ENCODE results near the gene HSP90B1.

HSP90B1 gene

DNA sequence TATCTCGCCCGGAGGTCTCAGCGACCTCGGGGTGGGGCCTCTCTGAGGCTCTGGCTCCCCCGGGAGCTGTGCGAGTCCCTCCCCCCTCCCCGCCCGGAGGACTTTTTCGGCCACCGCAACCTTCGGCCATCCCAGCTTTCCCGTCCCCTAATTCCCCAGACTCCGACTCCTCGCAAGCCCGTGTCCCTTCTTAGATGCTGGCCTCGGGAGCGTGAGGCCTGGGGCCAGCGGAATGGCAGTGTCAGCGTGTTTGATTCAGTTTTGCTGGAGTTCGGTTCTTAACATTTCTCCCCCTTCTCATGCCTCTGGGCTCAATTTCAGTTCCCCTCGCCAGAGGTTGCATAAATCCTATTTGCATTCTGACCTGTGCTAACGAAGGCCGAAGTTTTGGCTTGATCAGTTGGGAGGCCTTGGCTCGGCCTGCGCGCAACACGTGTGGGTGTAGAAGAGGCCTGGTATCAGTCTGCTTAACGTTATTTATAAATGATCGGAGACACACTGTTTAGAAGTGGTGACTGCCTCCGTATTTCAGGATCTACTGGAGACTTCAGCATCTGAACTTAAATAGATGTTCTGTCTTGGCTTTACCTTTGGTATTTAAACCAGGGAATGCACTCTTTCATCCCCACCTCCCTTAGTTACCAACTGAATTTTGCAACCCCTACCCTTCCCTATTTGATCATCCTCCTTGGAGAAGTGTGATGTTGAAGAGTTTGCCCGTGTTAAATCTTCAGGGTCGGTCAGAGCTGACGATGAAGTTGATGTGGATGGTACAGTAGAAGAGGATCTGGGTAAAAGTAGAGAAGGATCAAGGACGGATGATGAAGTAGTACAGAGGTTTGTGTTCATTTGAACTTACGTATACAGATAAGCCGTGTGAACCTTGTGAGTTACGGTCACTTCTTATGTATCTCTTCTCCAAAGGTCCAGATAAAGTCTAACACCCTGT lies 851 bp downstream of the HSP90B1 start:
- DNase-seq = peak; percentile 27

DNA sequence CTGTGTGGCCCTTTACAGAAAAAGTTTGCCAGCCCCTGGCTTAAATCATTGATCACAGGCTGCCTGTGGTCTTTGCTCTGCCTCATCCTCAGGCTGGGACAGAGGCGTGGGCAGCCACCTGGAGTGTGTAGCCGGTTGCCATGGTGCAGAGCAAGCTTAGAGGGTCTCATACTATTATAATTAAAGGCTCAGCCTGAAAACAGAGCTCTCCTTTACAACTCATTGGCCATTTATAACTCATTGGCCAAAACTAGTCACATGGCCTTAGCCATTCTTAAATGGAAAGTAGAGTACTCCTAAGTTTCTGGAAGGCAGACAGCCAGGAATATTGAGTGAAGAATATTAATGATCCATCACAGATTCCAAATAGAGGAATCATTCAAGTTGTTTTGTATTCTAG lies 3.0 kb downstream of the HSP90B1 start:
- no peak for DNase-seq

DNA sequence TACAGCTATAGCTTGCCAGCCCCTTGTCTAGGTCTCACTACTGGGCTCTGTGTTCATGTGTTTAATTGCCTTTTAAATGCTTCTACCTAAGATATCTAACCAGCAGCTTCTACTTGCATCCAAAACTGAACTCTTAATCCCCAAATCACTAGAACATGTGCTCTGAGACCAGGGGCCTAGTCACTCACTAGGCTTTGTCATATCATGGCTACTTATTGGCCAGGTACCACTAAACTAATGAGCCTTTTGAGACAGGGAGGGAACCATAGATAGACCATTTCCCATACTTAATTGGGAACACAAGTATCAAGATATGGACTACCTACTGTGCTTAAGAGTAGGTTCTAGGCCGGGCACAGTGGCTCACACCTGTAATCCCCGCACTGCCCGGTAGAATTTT lies 6.5 kb downstream of the HSP90B1 start:
- no peak for DNase-seq

GRCh38 chr12:103944964-103945363 lies 14.8 kb downstream of the HSP90B1 start:
- no peak for DNase-seq

- no peak for DNase-seq
These were observed 17.8 kb downstream of the HSP90B1 start for GRCh38 chr12:103947871-103948555.

DNA sequence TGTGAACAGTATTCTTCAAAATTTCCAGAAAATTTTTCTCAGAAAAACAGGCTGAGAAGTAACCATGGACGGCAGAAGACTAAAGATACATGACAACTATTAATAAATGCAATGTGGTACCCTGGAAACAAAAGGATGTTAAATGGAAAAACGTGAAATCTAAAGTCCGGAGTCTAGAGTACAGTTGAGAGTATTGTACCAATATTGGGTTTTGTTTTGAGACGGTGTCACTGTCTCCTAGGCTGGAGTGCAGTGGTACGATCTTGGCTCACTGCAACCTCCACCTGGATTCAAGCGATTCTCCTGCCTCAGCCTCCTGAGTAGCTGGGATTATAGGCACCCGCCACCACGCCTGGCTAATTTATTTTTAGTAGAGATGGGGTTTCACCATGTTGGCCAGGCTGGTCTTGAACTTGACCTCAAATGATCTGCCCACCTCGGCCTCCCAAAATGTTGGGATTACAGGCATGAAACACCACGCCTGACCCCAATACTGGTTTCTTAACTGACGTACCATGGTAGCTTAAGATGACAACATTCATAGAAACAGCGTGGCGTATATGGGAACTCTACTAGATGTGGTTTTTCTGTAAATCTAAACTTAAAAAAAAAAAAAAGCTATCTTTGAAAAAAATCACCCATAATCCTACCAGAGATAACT lies 18.7 kb downstream of the HSP90B1 start:
- no peak for DNase-seq

- no peak for DNase-seq
These were observed 22.3 kb downstream of the HSP90B1 start for GRCh38 chr12:103952497-103952896.

- DNase-seq = no peak
These were observed 25.8 kb downstream of the HSP90B1 start for GRCh38 chr12:103955811-103956508.

GRCh38 chr12:103956509-103957027 lies 26.4 kb downstream of the HSP90B1 start:
- DNase-seq = no peak

DNA sequence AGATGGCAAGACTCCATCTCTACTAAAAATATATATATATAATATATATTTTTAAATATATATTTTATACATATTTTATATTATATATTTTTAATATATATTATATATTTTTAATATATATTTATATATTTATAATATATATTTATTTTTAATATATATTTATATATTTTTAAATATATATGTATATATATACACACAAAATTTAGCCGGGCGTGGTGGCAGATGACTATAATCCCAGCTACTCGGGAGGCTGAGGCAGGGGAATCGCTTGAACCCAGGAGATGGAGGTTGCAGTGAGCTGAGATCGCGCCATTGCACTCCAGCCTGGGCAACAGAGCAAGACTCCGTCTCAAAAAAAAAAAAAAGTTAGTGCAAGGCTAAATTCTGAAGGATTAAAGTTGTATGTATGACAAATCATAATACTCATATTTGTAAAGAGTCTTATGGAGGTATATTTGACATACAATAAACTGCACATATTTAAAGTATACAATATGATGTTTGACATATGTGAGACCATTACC lies 27.7 kb downstream of the HSP90B1 start:
- no peak for DNase-seq

GRCh38 chr12:103958621-103959020 lies 28.4 kb downstream of the HSP90B1 start:
- DNase-seq = no peak

DNA sequence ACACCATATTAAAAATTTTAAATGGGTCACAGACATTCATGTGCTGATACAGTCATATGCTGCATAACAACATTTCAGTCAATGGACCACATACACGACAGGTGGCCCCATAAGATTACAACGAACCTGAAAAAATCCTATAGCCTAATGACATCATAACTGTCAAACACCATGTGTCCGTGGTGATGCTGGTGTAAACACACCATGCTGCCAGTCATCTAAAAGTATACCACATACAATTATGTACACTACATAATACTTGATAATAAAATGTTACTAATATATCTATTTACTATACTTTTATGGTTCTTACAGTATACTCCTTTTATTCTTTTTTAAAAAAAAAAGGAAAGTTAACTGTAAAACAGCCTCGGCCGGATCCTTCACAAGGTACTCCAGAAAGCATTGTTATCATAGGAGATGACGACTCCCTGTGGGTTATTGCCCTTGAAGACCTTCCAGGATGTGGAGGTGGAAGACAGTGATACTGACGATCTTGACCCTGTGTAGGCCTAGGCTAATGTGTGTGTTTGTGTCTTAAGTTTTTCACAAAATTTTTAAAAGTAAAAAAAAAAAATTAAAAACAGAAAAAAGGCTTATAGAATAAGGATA lies 30.5 kb downstream of the HSP90B1 start:
- no peak for DNase-seq

DNA sequence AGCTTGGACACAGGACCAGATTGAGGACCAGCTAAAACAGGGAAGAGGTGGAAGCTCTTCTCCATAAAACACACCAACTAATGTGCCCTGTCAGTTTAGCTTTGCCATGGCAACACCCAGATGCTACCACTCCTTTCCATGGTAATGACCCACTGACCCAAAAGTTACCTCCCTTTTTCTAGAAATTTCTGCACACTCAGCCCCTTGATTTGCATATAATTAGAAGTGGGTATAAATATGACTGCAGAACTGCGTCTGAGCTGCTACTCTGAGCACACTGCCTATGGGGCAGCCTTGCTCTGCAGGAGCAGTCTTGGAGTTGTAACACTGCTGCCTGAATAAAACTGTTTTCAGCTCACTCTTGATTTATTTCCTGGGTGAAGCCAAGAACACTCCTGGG lies 32.3 kb downstream of the HSP90B1 start:
- DNase-seq = no peak

GRCh38 chr12:103964805-103965204 lies 34.6 kb downstream of the HSP90B1 start:
- DNase-seq = no peak

DNA sequence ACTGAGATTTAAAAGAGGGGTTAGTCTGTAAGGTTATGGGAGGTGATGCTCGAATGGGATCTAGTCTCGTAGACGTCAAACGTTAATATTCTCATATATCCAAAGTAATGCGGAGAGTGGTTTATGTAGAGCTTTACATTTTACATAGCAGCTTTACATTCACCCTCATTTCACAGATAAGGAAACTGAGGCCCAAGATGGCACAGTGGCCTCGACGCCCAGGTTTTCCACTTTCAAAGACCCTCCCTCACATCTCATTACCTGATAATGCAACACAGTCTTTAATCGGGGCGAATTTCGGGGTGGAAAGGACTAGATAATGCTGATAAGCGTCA lies 35.0 kb downstream of the HSP90B1 start:
- no peak for DNase-seq

DNA sequence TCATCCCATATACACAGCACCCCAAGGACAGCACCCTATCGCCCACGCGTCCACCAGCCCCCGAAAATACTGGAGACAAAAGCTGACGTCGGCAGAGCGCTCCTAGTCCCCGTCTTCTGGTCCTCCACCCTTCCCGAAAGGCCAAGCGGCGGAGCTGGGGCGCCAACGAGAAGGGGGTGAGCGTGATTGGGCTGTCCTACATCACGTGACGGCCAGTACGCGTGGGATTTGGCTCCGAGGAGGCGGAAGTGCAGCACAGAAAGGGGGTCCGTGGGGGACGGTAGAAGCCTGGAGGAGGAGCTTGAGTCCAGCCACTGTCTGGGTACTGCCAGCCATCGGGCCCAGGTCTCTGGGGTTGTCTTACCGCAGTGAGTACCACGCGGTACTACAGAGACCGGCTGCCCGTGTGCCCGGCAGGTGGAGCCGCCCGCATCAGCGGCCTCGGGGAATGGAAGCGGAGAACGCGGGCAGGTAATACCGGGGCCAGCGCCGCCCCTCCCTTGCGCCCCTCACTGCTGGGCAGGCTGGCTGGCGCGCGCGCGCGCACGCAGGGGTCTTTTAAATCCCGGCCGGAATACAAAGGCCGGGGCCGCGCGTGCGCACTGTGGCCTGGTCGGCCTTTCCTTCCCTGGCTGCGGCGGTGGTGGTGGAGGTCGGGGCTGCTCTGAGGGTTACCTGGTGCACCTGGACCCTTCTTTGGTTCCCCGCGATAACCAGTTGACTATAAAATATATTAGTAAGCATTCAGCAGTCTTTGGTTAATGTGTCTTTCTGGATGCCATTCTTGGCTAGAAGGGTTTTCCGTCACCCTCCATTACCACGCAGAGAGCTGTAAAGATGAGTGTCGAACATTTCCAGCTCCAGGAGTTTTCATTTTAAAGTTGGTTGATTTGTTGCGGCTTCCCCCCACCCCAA lies 35.6 kb downstream of the HSP90B1 start, which contains the start of gene TDG:
Gene TDG, plus strand, starts transcription at position 283 of the 915 bp plus-strand sequence. Its CDS starts 166 bp downstream, at position 449.
- peak; percentile 98 for DNase-seq

- DNase-seq = no peak
These were observed 36.5 kb downstream of the HSP90B1 start for GRCh38 chr12:103966736-103967135.

DNA sequence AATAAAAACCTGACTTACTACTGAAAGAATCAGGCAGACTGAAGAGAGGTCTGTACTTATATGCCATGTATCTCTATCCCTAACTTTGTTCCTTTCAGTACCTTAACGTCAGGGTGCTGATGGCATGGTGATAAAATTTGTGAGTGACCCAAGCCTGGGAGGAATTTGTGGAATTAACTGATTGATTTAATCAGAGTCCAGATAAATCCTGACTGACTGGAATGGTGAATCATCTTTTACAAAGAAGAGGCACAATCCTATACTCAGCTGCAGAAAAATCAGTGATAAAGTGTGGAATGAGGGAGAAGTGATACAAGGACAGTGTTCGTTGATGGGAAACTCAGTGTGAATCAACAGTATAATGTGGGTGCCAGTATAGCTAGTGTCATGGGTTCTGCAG lies 39.2 kb downstream of the HSP90B1 start:
- no peak for DNase-seq

- DNase-seq = no peak
These were observed 43.7 kb downstream of the HSP90B1 start for GRCh38 chr12:103973909-103974308.

DNA sequence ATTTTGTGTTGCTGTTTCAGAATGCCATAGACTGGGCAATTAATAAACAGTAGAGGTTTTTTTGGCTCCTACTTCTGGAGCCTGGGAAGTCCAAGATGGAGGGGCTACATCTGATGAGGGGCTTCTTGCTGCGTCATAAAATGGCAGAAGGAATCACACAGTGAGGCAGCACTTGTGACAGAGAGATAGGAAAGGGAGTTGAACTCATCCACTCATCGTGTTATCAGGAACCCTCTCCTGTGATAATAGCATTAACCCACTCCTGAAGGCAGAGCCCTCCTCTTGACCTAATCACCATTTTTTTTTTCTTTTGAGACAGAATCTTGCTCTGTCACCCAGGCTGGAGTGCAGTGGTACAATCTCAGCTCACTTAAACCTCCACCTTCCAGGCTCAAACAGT lies 45.2 kb downstream of the HSP90B1 start:
- no peak for DNase-seq
